H9 (cell line): ENCODE results near the gene CFAP54. TPM values are rescaled to one million over a fixed set of nuclear protein-coding genes. Genes with fewer than 3 reads are reported as not detected.

Source experiments
- DNase-seq: peaks from one replicate; pipeline ENCODE4 v3.0.0-alpha.2; 2017
- H2AFZ ChIP-seq: one replicate; pipeline ENCODE4 v1.6.1; 2013; ENCODE audit warnings: mild to moderate bottlenecking, low read length, control low read depth, moderate library complexity
- H2AK5ac ChIP-seq: 2 replicates; pipeline ENCODE4 v1.6.1; 2013; ENCODE audit warnings: low read length, control low read depth, mixed read lengths; ENCODE audit not compliant: insufficient read length
- H2BK120ac ChIP-seq: one replicate; pipeline ENCODE4 v1.6.1; 2013; ENCODE audit warnings: low read depth, mild to moderate bottlenecking, low read length, control low read depth, inconsistent platforms; ENCODE audit not compliant: poor library complexity, severe bottlenecking
- H2BK12ac ChIP-seq: 2 replicates; pipeline ENCODE4 v1.6.1; 2013; ENCODE audit warnings: low read length, control low read depth, mixed read lengths, low read depth; ENCODE audit not compliant: insufficient read length
- H2BK15ac ChIP-seq: 2 replicates; pipeline ENCODE4 v1.6.1; 2013; ENCODE audit warnings: low read depth, low read length, control low read depth
- H2BK20ac ChIP-seq: one replicate; pipeline ENCODE4 v1.6.1; 2013; ENCODE audit warnings: low read depth, mild to moderate bottlenecking, low read length, control low read depth, inconsistent platforms; ENCODE audit not compliant: poor library complexity, severe bottlenecking
- H2BK5ac ChIP-seq: 2 replicates; pipeline ENCODE4 v1.6.1; 2013; ENCODE audit warnings: low read length, control low read depth, mixed read lengths; ENCODE audit not compliant: insufficient read length
- H3K14ac ChIP-seq: 2 replicates; pipeline ENCODE4 v1.6.1; 2013; ENCODE audit warnings: low read length, control low read depth; ENCODE audit not compliant: insufficient read depth
- H3K18ac ChIP-seq: 2 replicates; pipeline ENCODE4 v1.6.1; 2013; ENCODE audit warnings: low read depth, mild to moderate bottlenecking, mixed read lengths, low read length, control low read depth; ENCODE audit not compliant: insufficient read length
- H3K23ac ChIP-seq: 2 replicates; pipeline ENCODE4 v1.6.1; 2013; ENCODE audit warnings: low read length, control low read depth, mixed read lengths, low read depth; ENCODE audit not compliant: insufficient read length
- H3K23me2 ChIP-seq: 2 replicates; pipeline ENCODE4 v1.6.1; 2013; ENCODE audit warnings: low read depth, mild to moderate bottlenecking, mixed read lengths, low read length, control low read depth; ENCODE audit not compliant: insufficient read length, poor library complexity, severe bottlenecking
- H3K27ac ChIP-seq: 2 replicates; pipeline ENCODE4 v1.5.1; 2013; ENCODE audit warnings: low read length, control low read depth, mixed read lengths, low read depth; ENCODE audit not compliant: insufficient read length
- H3K27me3 ChIP-seq: 2 replicates; pipeline ENCODE4 v1.6.1; 2013; ENCODE audit warnings: low read length, control low read depth, inconsistent platforms; ENCODE audit not compliant: insufficient read depth
- H3K4ac ChIP-seq: 2 replicates; pipeline ENCODE4 v1.6.1; 2013; ENCODE audit warnings: low read depth, mild to moderate bottlenecking, control low read depth, inconsistent platforms, low read length, moderate library complexity
- H3K4me1 ChIP-seq: 2 replicates; pipeline ENCODE4 v1.6.1; 2013; ENCODE audit warnings: low read length, control low read depth, inconsistent platforms; ENCODE audit not compliant: insufficient read depth
- H3K4me2 ChIP-seq: 2 replicates; pipeline ENCODE4 v1.6.1; 2013; ENCODE audit warnings: low read length, control low read depth, mixed read lengths; ENCODE audit not compliant: insufficient read length, insufficient read depth
- H3K56ac ChIP-seq: 2 replicates; pipeline ENCODE4 v1.6.1; 2013; ENCODE audit warnings: low read depth, mild to moderate bottlenecking, mixed read lengths, low read length, control low read depth; ENCODE audit not compliant: insufficient read length
- H3K79me1 ChIP-seq: 2 replicates; pipeline ENCODE4 v1.6.1; 2013; ENCODE audit warnings: low read depth, mild to moderate bottlenecking, moderate library complexity, low read length, control low read depth, inconsistent platforms; ENCODE audit not compliant: insufficient read depth, poor library complexity, severe bottlenecking
- H3K79me2 ChIP-seq: 2 replicates; pipeline ENCODE4 v1.6.1; 2013; ENCODE audit warnings: low read length, control low read depth, inconsistent platforms; ENCODE audit not compliant: insufficient read depth
- H3K9ac ChIP-seq: 2 replicates; pipeline ENCODE4 v1.6.1; 2013; ENCODE audit warnings: low read length, control low read depth, mixed read lengths; ENCODE audit not compliant: insufficient read length; ENCODE audit errors: extremely low read depth
- H3K9me3 ChIP-seq: one replicate; pipeline ENCODE4 v1.6.1; 2013; ENCODE audit warnings: low read depth, low read length, inconsistent platforms; ENCODE audit not compliant: control insufficient read depth
- H3T11ph ChIP-seq: one replicate; pipeline ENCODE4 v1.6.1; 2013; ENCODE audit warnings: mild to moderate bottlenecking, low read length, control low read depth, inconsistent platforms
- H4K20me1 ChIP-seq: one replicate; pipeline ENCODE4 v1.6.1; 2013; ENCODE audit not compliant: control insufficient read depth, insufficient read length, insufficient read depth
- H4K5ac ChIP-seq: 2 replicates; pipeline ENCODE4 v1.6.1; 2013; ENCODE audit warnings: low read depth, mild to moderate bottlenecking, mixed read lengths, low read length, control low read depth; ENCODE audit not compliant: insufficient read length
- H4K8ac ChIP-seq: replicated peaks from 2 replicates; pipeline ENCODE4 v1.6.1; 2013; ENCODE audit warnings: low read length, control low read depth, mixed read lengths, low read depth; ENCODE audit not compliant: insufficient read length
- H4K91ac ChIP-seq: 2 replicates; pipeline ENCODE4 v1.6.1; 2013; ENCODE audit warnings: low read depth, mild to moderate bottlenecking, moderate library complexity, mixed read lengths, low read length, control low read depth; ENCODE audit not compliant: insufficient read length
- H3K27ac Mint-ChIP-seq, 3 experiments: 2 replicates in 2 of 3; 3 replicates in 1 of 3; pipeline ENCODE4 v1.8.0; 2020 to 2021; ENCODE audit warnings: mixed read lengths in 3 of 3, mild to moderate bottlenecking in 1 of 3, moderate library complexity in 1 of 3
- H3K27me3 Mint-ChIP-seq: 2 replicates; pipeline ENCODE4 v1.8.0; 2021; ENCODE audit warnings: low read depth, mild to moderate bottlenecking, moderate library complexity, mixed read lengths
- H3K36me3 Mint-ChIP-seq, 3 experiments: 2 replicates in 2 of 3; 3 replicates in 1 of 3; pipeline ENCODE4 v1.8.0; 2020 to 2021; ENCODE audit warnings: low read depth in 3 of 3, mixed read lengths in 3 of 3; ENCODE audit not compliant: insufficient read depth in 1 of 3
- H3K4me1 Mint-ChIP-seq, 2 experiments: 2 replicates each; pipeline ENCODE4 v1.8.0; 2020; ENCODE audit warnings: mixed read lengths in 2 of 2
- H3K4me3 Mint-ChIP-seq, 2 experiments: 2 replicates in 1 of 2; 3 replicates in 1 of 2; pipeline ENCODE4 v1.8.0; 2020 to 2021; ENCODE audit warnings: mild to moderate bottlenecking in 2 of 2, mixed read lengths in 2 of 2, moderate library complexity in 1 of 2
- H3K9me3 Mint-ChIP-seq, 2 experiments: 2 replicates in 1 of 2; 3 replicates in 1 of 2; pipeline ENCODE4 v1.8.0; 2020; ENCODE audit warnings: mild to moderate bottlenecking in 2 of 2, mixed read lengths in 2 of 2, moderate library complexity in 1 of 2
- WGBS: extraction: QIAGEN DNeasy Blood & Tissue Kit; methylation state at CpG from one replicate; pipeline ENCODE4 v1.1.7; 2013; ENCODE audit warnings: missing lambda C conversion rate, low lambda C conversion rate, mixed read lengths; ENCODE audit not compliant: insufficient read length; ENCODE audit errors: extremely low coverage; 5-methylcytosine and 5-hydroxymethylcytosine counted together
- total RNA-seq: library from RNA; stranded (reverse); gene quantifications from 2 replicates; pipeline ENCODE4 v1.2.1, GENCODE V29; 2021
- TF ChIP-seq, protein P1 (sequence below): fragments of 200-600 bp; sonication (generic); conservative IDR thresholded peaks from 3 replicates; pipeline ENCODE4 v1.8.0; 2021; ENCODE audit warnings: antibody characterized with exemption, mild to moderate bottlenecking

CFAP54 gene
- total RNA-seq, 1 experiment from 2014 or later, result 0.24 TPM

GRCh38 chr12:96514328-96514727, 25.0 kb downstream of the CFAP54 start:
- Histone ChIP-seq H3K4me1 (no peaks in the 10 kb centered on the region; the same call in 1 of the 2 replicates), H3K4me2 (no peak overlapping the region), H3K18ac (no peak overlapping the region), H2AK5ac (no peak overlapping the region), H3K9me3 (no peaks in the 10 kb centered on the region), H4K5ac (no peak overlapping the region), H4K8ac (no peak overlapping the region), H3K9ac (no peak overlapping the region), H2AFZ (no peak overlapping the region), H3K79me2 (no peaks in the 10 kb centered on the region), H3K23me2 (no peaks in the 10 kb centered on the region), H2BK120ac (no peak overlapping the region), H2BK12ac (no peak overlapping the region), H3K27me3 (no peaks in the 10 kb centered on the region), H2BK20ac (no peak overlapping the region), H3K56ac (no peak overlapping the region), H4K20me1 (no peaks in the 10 kb centered on the region), H2BK5ac (no peak overlapping the region), H3K14ac (no peak overlapping the region), H3K27ac (no peak overlapping the region), H3K4ac (no peak overlapping the region), H4K91ac (no peak overlapping the region), H3K23ac (no peak overlapping the region), H3T11ph (no peak overlapping the region), H2BK15ac (no peak overlapping the region), H3K79me1 (no peaks in the 10 kb centered on the region)
- WGBS, result no CpG with 5 or more reads among the region's 3 CpGs
- H3K36me3 Mint-ChIP-seq, result no peaks in the 10 kb centered on the region
- TF ChIP-seq, protein P1, sequence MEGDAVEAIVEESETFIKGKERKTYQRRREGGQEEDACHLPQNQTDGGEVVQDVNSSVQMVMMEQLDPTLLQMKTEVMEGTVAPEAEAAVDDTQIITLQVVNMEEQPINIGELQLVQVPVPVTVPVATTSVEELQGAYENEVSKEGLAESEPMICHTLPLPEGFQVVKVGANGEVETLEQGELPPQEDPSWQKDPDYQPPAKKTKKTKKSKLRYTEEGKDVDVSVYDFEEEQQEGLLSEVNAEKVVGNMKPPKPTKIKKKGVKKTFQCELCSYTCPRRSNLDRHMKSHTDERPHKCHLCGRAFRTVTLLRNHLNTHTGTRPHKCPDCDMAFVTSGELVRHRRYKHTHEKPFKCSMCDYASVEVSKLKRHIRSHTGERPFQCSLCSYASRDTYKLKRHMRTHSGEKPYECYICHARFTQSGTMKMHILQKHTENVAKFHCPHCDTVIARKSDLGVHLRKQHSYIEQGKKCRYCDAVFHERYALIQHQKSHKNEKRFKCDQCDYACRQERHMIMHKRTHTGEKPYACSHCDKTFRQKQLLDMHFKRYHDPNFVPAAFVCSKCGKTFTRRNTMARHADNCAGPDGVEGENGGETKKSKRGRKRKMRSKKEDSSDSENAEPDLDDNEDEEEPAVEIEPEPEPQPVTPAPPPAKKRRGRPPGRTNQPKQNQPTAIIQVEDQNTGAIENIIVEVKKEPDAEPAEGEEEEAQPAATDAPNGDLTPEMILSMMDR, result no peak
- DNase-seq, result no peak
- no peak overlapping the region for H3K4me3 Mint-ChIP-seq
- no peak overlapping the region for H3K27ac Mint-ChIP-seq
- no peaks in the 10 kb centered on the region for H3K27me3 Mint-ChIP-seq
- no peaks in the 10 kb centered on the region for H3K9me3 Mint-ChIP-seq
- H3K4me1 Mint-ChIP-seq, result peaks cover 9 to 12% of the 10 kb centered on the region in 2 experiments
